ENCODE measurements around the gene CRX. TPM values are rescaled to one million over a fixed set of nuclear protein-coding genes. Genes with fewer than 3 reads are reported as not detected.
"Not testable (repeated sequence)": the region's sequence is repeated elsewhere in the genome, so short reads cannot be mapped to it uniquely, and the experiment has no call there.

The CRX gene
- total RNA-seq, 1 experiment from 2014 or later: 0.13 TPM

DNA sequence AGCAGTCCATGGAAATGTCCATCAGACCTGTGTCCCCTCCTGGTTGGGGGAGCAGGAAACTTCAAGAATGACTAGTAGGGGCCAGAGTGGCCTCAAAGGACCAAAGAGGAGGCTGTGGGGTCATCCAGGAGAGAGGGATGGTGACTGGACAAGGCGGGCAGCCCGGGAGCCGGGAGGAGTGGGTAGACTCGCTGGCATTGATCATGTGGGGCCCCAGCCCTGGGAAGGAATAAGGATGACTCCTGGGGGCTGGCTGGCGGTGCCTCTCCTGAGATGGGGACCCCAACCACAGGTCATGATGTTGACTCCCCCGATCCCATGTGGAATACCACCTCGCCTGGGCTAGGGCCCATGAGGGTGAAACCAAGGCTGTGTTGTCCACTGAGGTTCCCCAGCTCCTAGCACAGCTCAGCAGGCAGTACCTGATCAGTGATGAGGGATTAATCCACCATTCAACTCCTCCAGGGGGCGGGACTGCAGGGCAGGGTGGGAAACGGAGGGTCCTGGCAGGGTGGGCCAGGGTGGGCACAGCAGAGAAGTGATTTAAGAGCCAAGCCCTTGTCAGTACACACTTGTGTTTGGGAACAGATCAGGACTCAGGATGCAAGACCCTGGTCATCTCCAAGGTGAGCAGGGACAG is 37.0 kb downstream of the CRX start, which contains the start of gene TPRX2:
TSS of gene TPRX2 (plus strand) at position 590 of the 640 bp plus-strand sequence. CDS start at position 602, 12 bp downstream.
- Mint-ChIP-seq H3K27ac (peak within 1 kb of the TSS in 2 of 3 experiments; percentile 77 to 79; a peak in 4 of 7 replicates), H3K4me1 (peaks cover 8 to 10% of the 10 kb centered on the region in 2 experiments)
- H3K4ac ChIP-seq (ENCODE audit: low read depth, low read length); H2BK15ac ChIP-seq (ENCODE audit: low read depth, low read length); H3K14ac ChIP-seq (ENCODE audit: insufficient read depth, low read length); H4K8ac ChIP-seq (replicated peaks; ENCODE audit: insufficient read length, low read depth, low read length); H3K27me3 Mint-ChIP-seq (ENCODE audit: low read depth); H3K36me3 Mint-ChIP-seq (ENCODE audit: insufficient read depth in 1 of 3, low read depth in 3 of 3); H3K56ac ChIP-seq (ENCODE audit: insufficient read length, low read depth, low read length); H2BK120ac ChIP-seq (ENCODE audit: low read depth, low read length, poor library complexity, severe bottlenecking); H3K23me2 ChIP-seq (ENCODE audit: insufficient read length, low read depth, low read length, poor library complexity, severe bottlenecking); H2BK20ac ChIP-seq (ENCODE audit: low read depth, low read length, poor library complexity, severe bottlenecking); H2AK5ac ChIP-seq (ENCODE audit: insufficient read length, low read length); H3K4me2 ChIP-seq (ENCODE audit: insufficient read depth, insufficient read length, low read length); H4K91ac ChIP-seq (ENCODE audit: insufficient read length, low read depth, low read length); H3T11ph ChIP-seq (ENCODE audit: low read length); DNase-seq; H2AFZ ChIP-seq (ENCODE audit: low read length); H4K5ac ChIP-seq (ENCODE audit: insufficient read length, low read depth, low read length); H2BK12ac ChIP-seq (ENCODE audit: insufficient read length, low read depth, low read length); H3K4me3 Mint-ChIP-seq; H3K79me1 ChIP-seq (ENCODE audit: insufficient read depth, low read depth, low read length, poor library complexity, severe bottlenecking); H2BK5ac ChIP-seq (ENCODE audit: insufficient read length, low read length); H3K23ac ChIP-seq (ENCODE audit: insufficient read length, low read depth, low read length); H3K79me2 ChIP-seq (ENCODE audit: insufficient read depth, low read length); H3K9me3 Mint-ChIP-seq; H3K9ac ChIP-seq (ENCODE audit: extremely low read depth, insufficient read length, low read length); H3K9me3 ChIP-seq (ENCODE audit: control insufficient read depth, low read depth, low read length); H4K20me1 ChIP-seq (ENCODE audit: control insufficient read depth, insufficient read depth, insufficient read length); H3K27me3 ChIP-seq (ENCODE audit: insufficient read depth, low read length); H3K27ac ChIP-seq (ENCODE audit: insufficient read length, low read depth, low read length); H3K18ac ChIP-seq (ENCODE audit: insufficient read length, low read depth, low read length); H3K4me1 ChIP-seq (ENCODE audit: insufficient read depth, low read length): not testable (repeated sequence)
- WGBS (ENCODE audit: extremely low coverage, insufficient read length, low lambda C conversion rate): no CpG with 5 or more reads among the region's 9 CpGs

DNA sequence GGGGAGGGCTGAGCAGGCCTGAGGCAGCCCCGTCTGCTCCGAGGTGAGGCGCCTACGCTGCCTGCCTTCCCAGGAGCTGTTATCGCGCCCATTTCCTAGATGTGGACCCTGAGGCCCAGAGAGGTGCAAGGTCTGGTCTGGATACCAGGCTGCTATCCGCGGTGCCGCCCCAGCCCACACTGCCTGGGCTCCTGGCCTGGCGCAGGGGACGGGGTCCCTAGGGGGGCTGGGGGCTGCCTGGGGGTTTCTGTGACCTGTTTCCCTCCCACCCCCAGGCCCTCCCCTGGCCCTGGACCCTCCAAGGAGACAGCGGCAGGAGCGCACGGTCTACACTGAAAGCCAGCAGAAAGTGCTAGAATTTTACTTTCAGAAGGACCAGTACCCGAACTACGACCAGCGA is 38.1 kb downstream of the CRX start:
- WGBS (ENCODE audit: extremely low coverage, insufficient read length, low lambda C conversion rate): no CpG with 5 or more reads among the region's 17 CpGs
- not testable (repeated sequence) for H3K36me3 Mint-ChIP-seq (ENCODE audit: insufficient read depth in 1 of 3, low read depth in 3 of 3); H2BK12ac ChIP-seq (ENCODE audit: insufficient read length, low read depth, low read length); H2BK120ac ChIP-seq (ENCODE audit: low read depth, low read length, poor library complexity, severe bottlenecking); H3K79me2 ChIP-seq (ENCODE audit: insufficient read depth, low read length); H2BK15ac ChIP-seq (ENCODE audit: low read depth, low read length); H3T11ph ChIP-seq (ENCODE audit: low read length); H2BK20ac ChIP-seq (ENCODE audit: low read depth, low read length, poor library complexity, severe bottlenecking); H2AFZ ChIP-seq (ENCODE audit: low read length); H3K27me3 ChIP-seq (ENCODE audit: insufficient read depth, low read length); H4K8ac ChIP-seq (replicated peaks; ENCODE audit: insufficient read length, low read depth, low read length); H3K4me1 ChIP-seq (ENCODE audit: insufficient read depth, low read length); H3K27ac Mint-ChIP-seq; H3K14ac ChIP-seq (ENCODE audit: insufficient read depth, low read length); H3K23me2 ChIP-seq (ENCODE audit: insufficient read length, low read depth, low read length, poor library complexity, severe bottlenecking); H3K27me3 Mint-ChIP-seq (ENCODE audit: low read depth); H3K4me3 Mint-ChIP-seq; H3K9me3 Mint-ChIP-seq; H3K27ac ChIP-seq (ENCODE audit: insufficient read length, low read depth, low read length); H4K5ac ChIP-seq (ENCODE audit: insufficient read length, low read depth, low read length); H3K23ac ChIP-seq (ENCODE audit: insufficient read length, low read depth, low read length); H2BK5ac ChIP-seq (ENCODE audit: insufficient read length, low read length); H3K79me1 ChIP-seq (ENCODE audit: insufficient read depth, low read depth, low read length, poor library complexity, severe bottlenecking); H3K4me2 ChIP-seq (ENCODE audit: insufficient read depth, insufficient read length, low read length); H3K18ac ChIP-seq (ENCODE audit: insufficient read length, low read depth, low read length); H4K91ac ChIP-seq (ENCODE audit: insufficient read length, low read depth, low read length); H3K4ac ChIP-seq (ENCODE audit: low read depth, low read length); H4K20me1 ChIP-seq (ENCODE audit: control insufficient read depth, insufficient read depth, insufficient read length); H2AK5ac ChIP-seq (ENCODE audit: insufficient read length, low read length); DNase-seq; H3K9me3 ChIP-seq (ENCODE audit: control insufficient read depth, low read depth, low read length); H3K56ac ChIP-seq (ENCODE audit: insufficient read length, low read depth, low read length); H3K9ac ChIP-seq (ENCODE audit: extremely low read depth, insufficient read length, low read length)
- H3K4me1 Mint-ChIP-seq: peaks cover 12 to 15% of the 10 kb centered on the region in 2 experiments
